MCF 10A (cell line): ENCODE measurements around the gene DNAH10. TPM values are rescaled to one million over a fixed set of nuclear protein-coding genes. Genes with fewer than 3 reads are reported as not detected.
"Not testable (repeated sequence)": the region's sequence is repeated elsewhere in the genome, so short reads cannot be mapped to it uniquely, and the experiment has no call there.

ENCODE experiments used
- BruUV-seq: library from RNA; stranded (reverse); fragments of 400-500 nt; replicated peaks from 2 replicates; lab custom pipeline; 2021; lab: Mats Ljungman, UMichigan
- CTCF ChIA-PET: fragments of 300-600 bp; sonication (Branson Sonifier 250); formaldehyde crosslinking; extraction: SDS; loops from one replicate; lab custom pipeline; 2021; ENCODE audit warnings: antibody characterized with exemption, inconsistent platforms; lab: Yijun Ruan, JAX
- POLR2A ChIA-PET: fragments of 300-600, 350-650 bp; sonication (Branson Sonifier 250); formaldehyde crosslinking; extraction: SDS; loops from one replicate; lab custom pipeline; 2020; ENCODE audit warnings: antibody characterized with exemption, inconsistent platforms; lab: Yijun Ruan, JAX
- DNase-seq: peaks from one replicate; pipeline ENCODE4 v3.0.0-alpha.2; 2018; ENCODE audit not compliant: unreplicated experiment
- H3K27ac Mint-ChIP-seq: one replicate; pipeline ENCODE4 v1.8.0; 2022; ENCODE audit warnings: mild to moderate bottlenecking, low read depth, mixed read lengths; ENCODE audit not compliant: unreplicated experiment
- H3K27me3 Mint-ChIP-seq: one replicate; pipeline ENCODE4 v1.8.0; 2022; ENCODE audit warnings: mixed read lengths; ENCODE audit not compliant: insufficient read depth, unreplicated experiment
- H3K36me3 Mint-ChIP-seq: one replicate; pipeline ENCODE4 v1.8.0; 2022; ENCODE audit warnings: mild to moderate bottlenecking, moderate library complexity, mixed read lengths; ENCODE audit not compliant: insufficient read depth, unreplicated experiment
- H3K4me1 Mint-ChIP-seq: one replicate; pipeline ENCODE4 v1.8.0; 2022; ENCODE audit warnings: mixed read lengths; ENCODE audit not compliant: insufficient read depth, unreplicated experiment
- H3K4me3 Mint-ChIP-seq: one replicate; pipeline ENCODE4 v1.8.0; 2022; ENCODE audit warnings: mild to moderate bottlenecking, moderate library complexity, mixed read lengths; ENCODE audit not compliant: unreplicated experiment
- H3K9me3 Mint-ChIP-seq: one replicate; pipeline ENCODE4 v1.8.0; 2022; ENCODE audit warnings: mixed read lengths; ENCODE audit not compliant: unreplicated experiment
- intact Hi-C: fragments of 100-400 bp; cut with micrococcal nuclease; formaldehyde crosslinking; loops from 2 replicates; pipeline ENCODE4 v1.14.1; 2022
- total RNA-seq: library from RNA; stranded (reverse); gene quantifications from 2 replicates; pipeline ENCODE4 v1.2.3, GENCODE V29; 2022
- TF ChIP-seq, protein P1 (sequence below): fragments of 200-600 bp; IDR thresholded peaks from one replicate; pipeline ENCODE4 v1.8.0; 2022; ENCODE audit warnings: antibody characterized with exemption, mild to moderate bottlenecking; ENCODE audit not compliant: unreplicated experiment

DNAH10 gene
- total RNA-seq, 1 experiment from 2014 or later, result 0.21 TPM

- Mint-ChIP-seq H3K9me3 (no peaks in the 10 kb centered on the region), H3K27ac (no peak overlapping the region), H3K36me3 (no peaks in the 10 kb centered on the region), H3K27me3 (no peaks in the 10 kb centered on the region), H3K4me3 (no peak overlapping the region), H3K4me1 (peaks cover 6% of the 10 kb centered on the region)
- ChIA-PET POLR2A (no interaction called here), CTCF (interaction anchor here (1.2 kb wide), 1 partner anchor 40 kb away, joined by 3 read pairs; no protein-coding TSS in a partner anchor)
- TF ChIP-seq, protein P1, sequence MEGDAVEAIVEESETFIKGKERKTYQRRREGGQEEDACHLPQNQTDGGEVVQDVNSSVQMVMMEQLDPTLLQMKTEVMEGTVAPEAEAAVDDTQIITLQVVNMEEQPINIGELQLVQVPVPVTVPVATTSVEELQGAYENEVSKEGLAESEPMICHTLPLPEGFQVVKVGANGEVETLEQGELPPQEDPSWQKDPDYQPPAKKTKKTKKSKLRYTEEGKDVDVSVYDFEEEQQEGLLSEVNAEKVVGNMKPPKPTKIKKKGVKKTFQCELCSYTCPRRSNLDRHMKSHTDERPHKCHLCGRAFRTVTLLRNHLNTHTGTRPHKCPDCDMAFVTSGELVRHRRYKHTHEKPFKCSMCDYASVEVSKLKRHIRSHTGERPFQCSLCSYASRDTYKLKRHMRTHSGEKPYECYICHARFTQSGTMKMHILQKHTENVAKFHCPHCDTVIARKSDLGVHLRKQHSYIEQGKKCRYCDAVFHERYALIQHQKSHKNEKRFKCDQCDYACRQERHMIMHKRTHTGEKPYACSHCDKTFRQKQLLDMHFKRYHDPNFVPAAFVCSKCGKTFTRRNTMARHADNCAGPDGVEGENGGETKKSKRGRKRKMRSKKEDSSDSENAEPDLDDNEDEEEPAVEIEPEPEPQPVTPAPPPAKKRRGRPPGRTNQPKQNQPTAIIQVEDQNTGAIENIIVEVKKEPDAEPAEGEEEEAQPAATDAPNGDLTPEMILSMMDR, result no peak
- no TSS peak for BruUV-seq
- no peak for DNase-seq
- intact Hi-C loops, result no loop called here
Measured at GRCh38 chr12:123945287-123946151, 183.4 kb downstream of the DNAH10 start.

GRCh38 chr12:123946152-123946515, 184.0 kb downstream of the DNAH10 start:
- ChIA-PET CTCF (interaction anchor here (1.2 kb wide), 1 partner anchor 40 kb away, joined by 3 read pairs; no protein-coding TSS in a partner anchor), POLR2A (no interaction called here)
- H3K4me3 Mint-ChIP-seq, result no peak overlapping the region
- intact Hi-C loops, result no loop called here
- no peaks in the 10 kb centered on the region for H3K27me3 Mint-ChIP-seq
- no peak overlapping the region for H3K27ac Mint-ChIP-seq
- TF ChIP-seq, protein P1, result no peak
- DNase-seq, result no peak
- peaks cover 6% of the 10 kb centered on the region for H3K4me1 Mint-ChIP-seq
- no peaks in the 10 kb centered on the region for H3K36me3 Mint-ChIP-seq
- H3K9me3 Mint-ChIP-seq, result no peaks in the 10 kb centered on the region
- BruUV-seq, result no TSS peak

GRCh38 chr12:123946516-123947505, 184.7 kb downstream of the DNAH10 start:
- POLR2A ChIA-PET, H3K36me3 Mint-ChIP-seq, H3K27me3 Mint-ChIP-seq, H3K27ac Mint-ChIP-seq, H3K9me3 Mint-ChIP-seq, BruUV-seq, H3K4me3 Mint-ChIP-seq, DNase-seq, intact Hi-C loops, H3K4me1 Mint-ChIP-seq: not testable (repeated sequence)
- CTCF ChIA-PET, result interaction anchor here (0.6 kb wide), 1 partner anchor 10 kb away, joined by 5 read pairs; no protein-coding TSS in a partner anchor

DNA sequence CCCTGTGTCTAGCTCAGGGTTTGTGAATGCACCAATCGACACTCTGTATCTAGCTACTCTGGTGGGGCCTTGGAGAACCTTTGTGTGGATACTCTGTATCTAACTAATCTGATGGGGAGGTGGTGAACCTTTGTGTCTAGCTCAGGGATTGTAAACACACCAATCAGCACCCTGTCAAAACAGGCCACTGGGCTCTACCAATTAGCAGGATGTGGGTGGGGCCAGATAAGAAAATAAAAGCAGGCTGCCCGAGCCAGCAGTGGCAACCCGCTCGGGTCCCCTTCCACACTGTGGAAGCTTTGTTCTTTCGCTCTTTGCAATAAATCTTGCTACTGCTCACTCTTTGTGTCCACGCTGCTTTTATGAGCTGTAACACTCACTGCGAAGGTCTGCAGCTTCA, 185.4 kb downstream of the DNAH10 start:
- intact Hi-C loops, DNase-seq, H3K9me3 Mint-ChIP-seq, BruUV-seq, POLR2A ChIA-PET, H3K4me1 Mint-ChIP-seq, CTCF ChIA-PET, H3K4me3 Mint-ChIP-seq, H3K27me3 Mint-ChIP-seq, H3K36me3 Mint-ChIP-seq, H3K27ac Mint-ChIP-seq: not testable (repeated sequence)
